DMS153 treated with DMSO at 0.1 percent for 48 hours (cell line): ENCODE measurements around the gene DUOXA1.
"Not testable (repeated sequence)": the region's sequence is repeated elsewhere in the genome, so short reads cannot be mapped to it uniquely, and the experiment has no call there.

Experiments
- DNase-seq: peaks from one replicate; lab custom pipeline; 2025; ENCODE audit not compliant: unreplicated experiment; lab: John Stamatoyannopoulos, UW

Gene DUOXA1

DNA sequence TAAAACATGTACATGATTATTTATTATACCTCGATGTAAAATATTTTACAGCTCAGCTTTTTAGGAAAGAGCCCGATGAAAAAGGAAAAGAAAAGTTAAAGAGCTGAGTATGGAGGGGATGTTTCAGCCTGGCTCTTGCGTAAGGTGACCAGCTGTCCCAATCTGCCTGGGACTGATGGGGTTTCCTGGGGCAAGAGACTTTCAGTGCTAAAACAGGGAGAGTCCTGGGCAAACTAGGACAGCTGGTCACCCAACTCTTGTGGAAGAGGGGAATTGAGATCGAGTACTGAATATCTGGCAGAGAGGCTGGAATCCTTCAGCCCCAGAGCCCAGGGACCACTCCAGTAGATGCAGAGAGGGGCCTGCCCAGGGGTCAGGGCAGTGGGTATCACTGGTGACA lies 36.7 kb downstream of the DUOXA1 start:
- DNase-seq: no peak

DNA sequence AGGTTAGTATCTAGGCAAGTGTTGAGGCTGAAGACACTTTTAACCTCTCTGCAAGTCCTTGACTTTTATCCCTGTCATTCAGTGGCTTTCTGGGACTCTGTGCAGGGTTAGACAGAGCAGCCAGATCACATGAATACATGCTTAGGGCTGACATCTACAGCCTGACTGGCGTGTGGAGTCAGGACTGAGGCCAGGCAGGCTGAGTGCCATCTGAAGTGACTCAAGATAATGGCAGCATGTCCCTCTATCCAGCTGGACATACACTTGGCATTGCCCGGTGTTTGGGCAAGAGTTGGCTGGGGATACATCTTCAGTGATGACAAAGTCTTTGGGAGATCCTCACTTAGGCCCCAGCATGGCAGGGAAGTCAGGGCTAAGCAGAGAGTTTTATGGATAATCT lies 38.1 kb downstream of the DUOXA1 start:
- no peak for DNase-seq

DNA sequence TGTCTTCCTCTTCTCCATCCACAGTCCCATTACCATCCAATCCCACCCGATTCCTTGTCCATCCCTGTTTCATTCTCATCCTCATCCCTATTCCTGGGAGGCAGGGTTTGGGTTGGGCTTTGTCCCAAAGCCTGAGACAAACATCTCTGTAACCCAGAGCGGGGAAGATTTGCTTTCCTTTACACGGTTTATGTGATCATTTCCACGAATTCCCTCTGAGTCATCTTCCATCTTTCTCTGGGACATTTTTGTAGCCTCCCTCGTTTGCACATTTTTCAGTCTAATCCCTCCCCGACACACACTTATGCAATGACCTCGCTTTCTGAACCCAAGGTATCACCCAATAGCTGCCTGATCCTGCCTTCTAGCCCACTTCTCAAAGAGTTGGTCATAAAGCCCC lies 38.5 kb downstream of the DUOXA1 start:
- no peak for DNase-seq

DNA sequence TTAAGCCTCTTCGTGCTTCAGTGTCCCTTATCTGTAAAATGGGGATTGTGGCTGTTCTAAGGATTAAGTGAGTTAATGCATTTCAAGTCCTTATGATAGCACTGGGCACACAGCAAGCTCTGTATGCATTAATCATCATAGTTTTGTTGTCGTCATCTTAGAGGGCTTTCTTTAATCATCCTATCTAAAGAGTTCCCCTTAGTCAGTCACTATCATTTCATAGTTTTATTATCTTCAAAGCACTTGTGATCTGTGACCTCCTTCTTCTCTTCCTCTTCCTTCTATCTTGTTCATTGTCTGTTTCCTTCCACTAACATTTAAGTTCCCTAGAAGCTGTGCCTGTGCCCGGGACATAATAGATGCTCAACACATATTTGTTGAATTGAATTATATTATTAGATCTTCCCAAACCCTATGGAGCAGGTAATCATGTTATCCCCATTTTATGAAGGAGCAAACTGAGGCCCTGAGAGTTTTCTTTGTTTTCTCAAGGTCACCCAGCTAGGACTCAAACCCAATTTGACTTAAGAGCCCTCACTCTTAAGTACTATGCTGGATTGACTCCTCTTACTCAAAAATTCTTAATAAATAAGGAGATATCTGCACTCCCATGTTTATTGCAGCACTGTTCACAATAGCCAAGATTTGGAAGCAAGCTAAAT lies 39.8 kb downstream of the DUOXA1 start:
- DNase-seq: no peak

DNA sequence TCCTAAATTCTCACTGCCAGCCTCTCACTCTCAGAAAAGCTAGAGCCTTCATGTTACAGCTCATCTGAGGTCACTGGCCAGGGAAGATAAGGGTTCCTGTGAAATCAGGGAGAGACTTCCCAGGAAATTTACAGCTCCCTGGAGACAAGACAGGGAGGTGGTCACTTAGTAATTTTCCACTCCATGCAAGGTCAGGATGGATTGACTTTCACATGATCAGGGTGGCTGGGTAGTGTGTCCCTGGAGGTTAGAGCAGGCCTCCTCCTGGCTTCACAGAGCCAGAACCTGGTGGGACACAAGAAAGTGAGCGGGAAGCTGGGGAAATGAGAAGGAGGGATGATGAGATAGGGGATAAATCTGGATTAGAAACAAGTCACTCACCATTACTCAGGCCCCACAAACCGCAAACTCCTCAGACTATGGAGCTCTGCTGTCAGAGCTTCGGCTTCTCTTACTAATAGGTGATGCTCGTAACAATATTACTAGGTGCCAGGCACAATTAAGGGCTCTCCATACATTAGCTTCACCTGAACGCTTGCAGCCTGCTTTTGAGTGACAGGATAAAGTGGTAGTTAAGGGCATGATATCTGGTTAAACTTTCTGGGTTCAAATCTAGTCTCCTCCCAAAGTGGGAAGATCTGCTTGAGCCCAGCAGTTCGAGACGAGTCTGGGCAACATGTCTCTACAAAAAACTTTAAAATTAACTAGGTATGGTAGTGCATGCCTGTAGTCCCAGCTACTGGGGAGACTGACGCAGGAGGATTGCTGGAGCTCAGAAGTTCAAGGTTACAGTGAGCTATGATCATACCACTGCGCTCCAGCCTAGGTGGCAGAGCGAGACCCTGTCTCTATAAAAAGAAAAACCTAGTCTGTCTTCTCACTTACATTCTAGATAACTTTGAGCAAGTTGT lies 40.6 kb downstream of the DUOXA1 start:
- DNase-seq: no peak

DNA sequence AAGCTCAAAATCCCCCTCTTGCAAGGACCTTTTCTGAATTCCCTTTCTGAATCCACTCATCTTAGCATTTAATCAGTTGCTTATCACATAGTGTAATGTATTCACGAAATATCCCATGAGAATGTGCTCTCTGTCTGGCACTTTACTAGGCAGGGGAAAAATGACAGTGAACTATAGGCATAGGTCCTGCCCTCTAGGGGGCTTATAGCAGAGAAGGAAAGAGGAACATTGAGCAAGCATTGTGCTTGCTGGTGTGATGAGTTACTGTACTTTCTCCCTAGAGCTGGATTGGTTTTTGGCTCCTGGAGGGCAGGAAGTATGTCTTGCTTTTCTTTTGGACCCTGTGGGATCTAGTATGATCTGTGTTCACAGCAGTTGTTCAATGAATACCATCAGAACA lies 42.2 kb downstream of the DUOXA1 start:
- no peak for DNase-seq

DNA sequence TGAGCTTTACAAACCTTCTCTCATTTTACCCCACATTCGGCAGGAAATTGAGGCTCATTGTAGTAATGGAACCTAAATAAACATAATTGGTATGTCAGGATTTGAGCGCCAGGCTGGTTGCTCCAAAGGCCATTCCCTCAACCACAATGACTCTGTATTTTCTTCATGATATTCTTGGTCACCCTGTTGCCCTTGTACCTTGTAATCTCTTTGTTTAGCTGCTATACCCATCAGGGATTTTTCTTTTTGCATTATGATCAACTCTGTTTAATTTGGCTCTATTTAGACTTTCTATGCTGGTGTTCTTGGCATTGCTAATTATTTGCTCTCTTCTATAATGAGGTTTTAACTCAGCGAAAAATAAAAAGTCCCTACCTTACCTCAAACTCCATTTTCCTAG lies 45.5 kb downstream of the DUOXA1 start:
- DNase-seq: no peak

DNA sequence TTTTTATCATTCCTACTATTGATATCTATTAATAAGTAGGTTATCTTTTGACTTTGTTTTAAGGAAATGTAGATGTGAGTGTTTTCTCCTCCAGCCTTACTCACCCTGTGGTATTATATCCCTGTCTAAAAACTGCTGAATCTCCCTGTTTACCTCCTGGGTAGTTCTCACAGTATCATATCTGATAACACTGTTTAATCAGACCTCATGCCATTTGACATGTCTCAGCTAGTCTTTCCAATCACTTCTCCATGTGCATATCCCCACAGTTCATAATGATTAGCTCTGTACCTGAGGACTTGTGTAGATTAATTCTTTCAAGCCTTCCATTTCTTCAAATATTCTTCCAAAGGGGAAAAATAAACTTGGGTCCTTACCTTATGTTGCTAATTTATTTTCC lies 46.5 kb downstream of the DUOXA1 start:
- DNase-seq: no peak

DNA sequence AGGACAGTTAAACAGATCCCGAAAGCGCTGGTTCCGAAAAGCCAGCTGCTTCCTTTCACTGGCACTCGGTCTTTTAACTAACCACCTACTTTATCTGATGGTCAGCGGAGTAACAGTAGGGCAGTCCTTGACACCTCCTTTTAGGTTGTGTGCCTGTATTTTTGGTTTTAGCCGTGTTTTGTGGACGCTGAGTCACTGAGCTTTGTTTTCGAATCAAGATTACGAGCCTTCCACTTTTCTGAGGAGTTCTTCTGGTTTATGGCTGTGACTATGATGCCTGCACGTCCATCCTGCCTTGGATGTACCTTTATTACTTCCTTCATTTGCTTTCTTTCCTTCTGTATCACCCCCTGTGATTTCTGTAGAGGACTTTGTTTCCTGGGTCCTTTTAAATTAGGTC lies 47.3 kb downstream of the DUOXA1 start:
- DNase-seq: not testable (repeated sequence)

DNA sequence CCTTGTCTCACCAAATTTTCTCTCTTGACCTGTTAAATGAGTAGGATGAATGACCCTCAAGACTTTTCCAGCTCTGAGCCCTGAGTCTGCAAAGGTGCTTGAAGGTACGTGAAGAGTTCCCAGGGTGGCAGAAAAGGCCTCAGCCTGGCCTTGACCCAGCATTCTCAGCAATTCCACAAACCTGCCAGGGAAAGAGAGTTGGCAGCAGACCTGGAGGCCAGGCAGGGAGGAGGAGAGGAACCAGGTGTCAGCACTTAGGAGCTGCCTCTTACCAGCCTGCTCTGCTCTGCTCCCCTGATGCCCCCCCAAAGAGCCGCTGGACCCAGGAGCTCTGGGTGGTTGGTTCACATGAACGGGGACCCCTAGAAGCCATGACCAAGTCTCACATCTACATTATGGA lies 49.1 kb downstream of the DUOXA1 start:
- DNase-seq: not testable (repeated sequence)

DNA sequence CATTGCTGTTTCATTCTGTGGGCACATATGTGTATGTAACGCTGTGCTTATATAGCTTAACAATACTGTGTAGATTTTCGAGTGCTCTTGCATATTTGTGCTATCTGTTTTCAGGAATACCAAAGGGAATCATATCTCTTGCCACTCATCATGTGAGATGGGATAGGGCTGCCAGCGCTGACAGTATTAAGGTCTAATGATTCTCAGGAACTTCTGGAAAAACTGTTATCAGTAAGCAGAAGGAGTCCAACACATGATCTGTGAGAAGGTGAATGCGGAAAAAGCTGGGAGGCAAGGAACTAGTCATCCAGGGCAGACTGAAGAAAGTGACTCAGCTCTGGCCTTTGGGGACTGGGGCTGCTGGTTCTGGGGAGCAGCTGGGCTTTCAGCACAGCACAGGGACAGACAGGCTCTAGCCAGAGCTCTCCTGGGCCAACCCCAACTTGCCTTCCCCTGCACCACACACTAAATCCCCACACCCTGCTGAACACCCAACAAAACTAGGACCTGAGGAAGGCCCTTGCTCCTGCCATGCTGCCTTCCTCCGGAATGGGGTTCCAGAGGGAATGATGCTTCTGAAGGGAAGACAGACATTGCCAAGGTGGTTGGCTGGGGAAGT lies 49.9 kb downstream of the DUOXA1 start:
- not testable (repeated sequence) for DNase-seq

DNA sequence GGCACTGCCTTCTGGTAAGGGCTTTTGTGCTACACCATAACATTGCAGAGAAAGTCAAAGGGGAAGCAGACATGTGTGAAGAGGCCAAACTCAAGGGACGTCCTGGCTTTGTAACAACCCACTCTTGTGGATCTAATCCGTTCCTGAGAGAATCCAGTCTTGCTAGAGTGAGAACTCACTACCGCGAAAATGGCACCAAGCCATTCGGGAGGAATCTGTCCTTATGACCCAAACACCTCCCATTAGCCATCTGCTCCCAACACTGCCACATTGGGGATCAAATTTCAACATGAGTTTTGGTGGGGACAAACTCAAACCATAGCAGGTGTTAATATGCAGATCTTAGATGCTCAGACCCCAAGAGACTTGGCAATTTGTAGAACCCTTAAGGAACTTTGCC lies 50.5 kb downstream of the DUOXA1 start:
- not testable (repeated sequence) for DNase-seq

DNA sequence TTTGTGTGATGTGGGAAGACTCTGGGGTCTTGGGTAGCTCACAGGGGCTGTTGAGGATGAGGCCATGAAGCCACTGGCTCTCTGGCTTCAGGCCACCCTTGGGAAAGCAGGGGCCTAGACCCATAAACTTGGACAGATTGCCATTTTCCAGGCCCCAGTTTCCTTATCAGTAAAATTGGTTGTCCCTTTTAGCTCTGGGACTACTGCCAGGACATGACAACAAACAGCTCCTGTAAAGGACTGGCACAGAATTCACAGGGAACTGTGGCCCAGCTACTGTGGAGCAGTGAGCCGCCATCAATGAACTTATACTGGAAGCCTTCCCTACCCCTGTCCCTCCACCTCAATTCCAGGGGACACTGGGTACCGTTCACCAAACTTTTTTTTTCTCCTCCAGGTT lies 52.3 kb downstream of the DUOXA1 start:
- DNase-seq: not testable (repeated sequence)

DNA sequence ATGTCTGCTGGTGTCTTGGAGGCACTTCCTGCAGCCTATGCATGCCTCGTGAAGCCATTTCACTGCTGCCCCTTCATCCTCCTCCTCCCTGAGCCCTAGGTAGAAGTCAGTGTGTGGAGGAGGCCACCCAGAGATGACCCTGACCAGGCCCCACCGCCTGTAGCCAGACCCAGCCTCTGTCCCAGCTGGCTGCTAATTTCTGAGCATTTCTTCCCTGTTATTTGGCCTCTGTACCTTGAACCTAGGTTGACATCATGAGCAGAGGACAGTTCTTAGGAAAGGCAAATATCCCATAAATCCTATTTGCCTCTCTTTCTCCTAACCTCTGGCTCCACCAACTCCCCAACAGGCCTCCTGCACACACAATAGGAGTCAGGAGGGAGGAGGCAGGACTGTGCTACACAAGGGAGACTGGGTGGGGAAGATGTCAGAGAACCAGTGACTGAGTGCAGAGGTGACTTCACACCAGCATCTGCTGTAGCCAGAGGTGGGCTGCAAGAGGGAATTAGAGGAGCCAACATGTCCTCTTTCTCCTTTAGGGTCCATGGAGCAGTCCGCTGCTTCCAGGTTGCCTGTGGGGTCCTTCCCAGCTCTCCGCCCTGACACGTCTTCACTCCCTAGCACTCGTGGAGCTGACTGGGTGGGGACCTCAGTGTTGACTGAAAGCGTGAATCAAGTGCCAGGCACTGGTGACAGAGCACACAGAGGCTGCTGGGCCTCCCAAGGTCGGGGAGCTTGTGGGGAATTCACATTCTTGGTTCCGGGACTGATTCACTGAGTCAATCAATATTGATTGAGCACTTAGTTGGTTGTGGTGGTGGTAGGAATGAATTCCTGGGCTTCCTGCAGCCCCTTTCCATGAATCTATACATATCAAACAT lies 54.0 kb downstream of the DUOXA1 start:
- DNase-seq: not testable (repeated sequence)

DNA sequence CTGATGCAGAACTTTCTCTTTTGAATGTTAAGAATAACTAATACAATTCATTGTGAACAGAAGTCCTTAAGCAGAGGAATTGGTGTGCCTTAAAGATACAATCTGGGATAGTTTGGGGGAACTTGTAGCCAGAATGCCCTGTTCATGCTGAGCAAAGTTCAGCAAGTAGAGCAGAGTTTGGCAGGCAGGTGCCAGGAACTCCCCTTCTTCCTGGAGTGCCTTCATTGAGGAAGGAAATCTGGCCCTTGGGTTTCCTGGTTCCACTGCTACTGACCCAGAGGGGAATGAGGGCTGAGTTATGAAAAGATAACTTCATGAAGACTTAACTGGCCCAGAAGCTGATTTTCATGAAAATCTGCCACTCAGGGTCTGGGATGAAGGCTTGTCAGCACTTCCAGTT lies 56.1 kb downstream of the DUOXA1 start:
- DNase-seq: not testable (repeated sequence)

DNA sequence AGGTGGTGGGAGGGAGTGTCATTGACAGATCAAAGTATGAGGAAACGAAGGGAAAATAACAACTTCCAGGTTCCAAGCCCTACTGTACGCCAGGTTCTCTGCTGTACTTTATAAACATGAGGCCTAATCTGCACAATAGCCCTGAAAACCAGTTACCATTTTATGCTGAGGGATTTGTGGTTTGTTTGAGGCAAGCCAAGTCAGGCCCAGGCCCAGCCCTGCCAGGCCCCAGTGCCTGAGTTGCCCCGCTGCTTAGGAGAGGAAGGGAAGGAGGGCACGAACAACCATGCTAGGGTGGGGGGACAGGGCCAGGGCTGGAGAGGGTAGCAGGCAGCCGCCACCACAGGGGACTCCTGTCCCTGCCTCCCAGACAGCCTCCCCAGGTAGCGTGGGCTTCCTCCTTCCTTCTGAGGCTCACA lies 59.7 kb downstream of the DUOXA1 start:
- DNase-seq: not testable (repeated sequence)
